A549 (cell line): ENCODE data around the gene ATXN7.

Experiments
- CTCF ChIP-seq: fragments of >200 bp; sonication (Bioruptor Twin); formaldehyde crosslinking; IDR thresholded peaks from 3 replicates; pipeline ENCODE4 v1.5.1; 2016
- POLR2A ChIP-seq: IDR thresholded peaks from 2 replicates; pipeline ENCODE4 v1.6.1; 2012; ENCODE audit warnings: mild to moderate bottlenecking, low read length

- no peak for TF ChIP-seq CTCF
- TF ChIP-seq POLR2A, result no peak
These were observed 39.4 kb upstream of the ATXN7 start for GRCh38 chr3:63824309-63824708.
